Endothelial cell of umbilical vein (primary cell): ENCODE results near the gene LIPF.

Experiments used
- EZH2 ChIP-seq: IDR thresholded peaks from 2 replicates; pipeline ENCODE4 v1.6.1; 2012; ENCODE audit warnings: borderline replicate concordance, low read depth, mild to moderate bottlenecking, moderate library complexity, low read length, inconsistent platforms; ENCODE audit not compliant: severe bottlenecking
- POLR2A ChIP-seq: IDR thresholded peaks from 2 replicates; pipeline ENCODE4 v1.6.1; 2012; ENCODE audit warnings: low read depth, mild to moderate bottlenecking, control low read depth, low read length
- POLR2AphosphoS5 ChIP-seq: IDR thresholded peaks from 2 replicates; pipeline ENCODE4 v1.6.1; 2012; ENCODE audit warnings: low read depth, mild to moderate bottlenecking, control low read depth, low read length, moderate library complexity; ENCODE audit not compliant: insufficient read depth
- TF ChIP-seq, protein P1 (sequence below): IDR thresholded peaks from 2 replicates; pipeline ENCODE4 v1.6.1; 2011; ENCODE audit not compliant: insufficient read depth, insufficient read length
- TF ChIP-seq, protein P2 (sequence below), 2 donors: IDR thresholded peaks; 1 replicate in 1 of 2; 2 replicates in 1 of 2; pipeline ENCODE4 v1.5.1; 2011; ENCODE audit warnings: low read length in 2 of 2, mild to moderate bottlenecking in 2 of 2, moderate library complexity in 2 of 2, control low read depth in 1 of 2, inconsistent platforms in 1 of 2, low read depth in 1 of 2; ENCODE audit not compliant: insufficient read depth in 1 of 2; ENCODE audit errors: extremely low read depth in 1 of 2

- TF ChIP-seq POLR2A (no peak), EZH2 (no peak), POLR2AphosphoS5 (no peak)
- TF ChIP-seq, protein P1, sequence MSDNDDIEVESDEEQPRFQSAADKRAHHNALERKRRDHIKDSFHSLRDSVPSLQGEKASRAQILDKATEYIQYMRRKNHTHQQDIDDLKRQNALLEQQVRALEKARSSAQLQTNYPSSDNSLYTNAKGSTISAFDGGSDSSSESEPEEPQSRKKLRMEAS, result no peak
- TF ChIP-seq, protein P2, sequence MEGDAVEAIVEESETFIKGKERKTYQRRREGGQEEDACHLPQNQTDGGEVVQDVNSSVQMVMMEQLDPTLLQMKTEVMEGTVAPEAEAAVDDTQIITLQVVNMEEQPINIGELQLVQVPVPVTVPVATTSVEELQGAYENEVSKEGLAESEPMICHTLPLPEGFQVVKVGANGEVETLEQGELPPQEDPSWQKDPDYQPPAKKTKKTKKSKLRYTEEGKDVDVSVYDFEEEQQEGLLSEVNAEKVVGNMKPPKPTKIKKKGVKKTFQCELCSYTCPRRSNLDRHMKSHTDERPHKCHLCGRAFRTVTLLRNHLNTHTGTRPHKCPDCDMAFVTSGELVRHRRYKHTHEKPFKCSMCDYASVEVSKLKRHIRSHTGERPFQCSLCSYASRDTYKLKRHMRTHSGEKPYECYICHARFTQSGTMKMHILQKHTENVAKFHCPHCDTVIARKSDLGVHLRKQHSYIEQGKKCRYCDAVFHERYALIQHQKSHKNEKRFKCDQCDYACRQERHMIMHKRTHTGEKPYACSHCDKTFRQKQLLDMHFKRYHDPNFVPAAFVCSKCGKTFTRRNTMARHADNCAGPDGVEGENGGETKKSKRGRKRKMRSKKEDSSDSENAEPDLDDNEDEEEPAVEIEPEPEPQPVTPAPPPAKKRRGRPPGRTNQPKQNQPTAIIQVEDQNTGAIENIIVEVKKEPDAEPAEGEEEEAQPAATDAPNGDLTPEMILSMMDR (IDR thresholded peaks at IDR 0.05; ENCODE audit: extremely low read depth in 1 of 2, insufficient read depth in 1 of 2, low read depth in 1 of 2, low read length in 2 of 2), result no peak
Measured at GRCh38 chr10:88715517-88715916, 51.3 kb downstream of the LIPF start.
